HuH-7.5 (cell line): ENCODE data around the gene MTMR12.
A peak's percentile ranks its signal among the peaks of the same experiment; 100 is the strongest.

ENCODE experiments used
- DNase-seq: peaks from one replicate; pipeline ENCODE4 v3.0.0; 2011; ENCODE audit warnings: low spot score

The MTMR12 gene

GRCh38 chr5:32274548-32275395, 38.0 kb downstream of the MTMR12 start:
- DNase-seq: no peak

GRCh38 chr5:32273821-32274220, 38.9 kb downstream of the MTMR12 start:
- no peak for DNase-seq

GRCh38 chr5:32272746-32273145, 40.0 kb downstream of the MTMR12 start:
- DNase-seq: no peak

- no peak for DNase-seq
Measured at GRCh38 chr5:32270946-32271345, 41.8 kb downstream of the MTMR12 start.

- no peak for DNase-seq
Measured at GRCh38 chr5:32270178-32270577, 42.6 kb downstream of the MTMR12 start.

GRCh38 chr5:32265902-32266301, 46.8 kb downstream of the MTMR12 start:
- DNase-seq: no peak

GRCh38 chr5:32264957-32265572, 47.7 kb downstream of the MTMR12 start:
- DNase-seq: no peak

GRCh38 chr5:32263684-32264083, 49.1 kb downstream of the MTMR12 start:
- no peak for DNase-seq

GRCh38 chr5:32261198-32261597, 51.5 kb downstream of the MTMR12 start:
- DNase-seq: no peak

- no peak for DNase-seq
Measured at GRCh38 chr5:32259033-32259432, 53.7 kb downstream of the MTMR12 start.

- no peak for DNase-seq
Measured at GRCh38 chr5:32258424-32258823, 54.3 kb downstream of the MTMR12 start.

- DNase-seq: no peak
Measured at GRCh38 chr5:32255540-32255900, 57.2 kb downstream of the MTMR12 start.

GRCh38 chr5:32254881-32255539, 57.7 kb downstream of the MTMR12 start:
- DNase-seq: no peak

GRCh38 chr5:32251871-32252458, 60.8 kb downstream of the MTMR12 start:
- no peak for DNase-seq

GRCh38 chr5:32249668-32250067, 63.1 kb downstream of the MTMR12 start:
- DNase-seq: no peak

GRCh38 chr5:32245742-32246141, 67.0 kb downstream of the MTMR12 start:
- DNase-seq: no peak

- no peak for DNase-seq
Measured at GRCh38 chr5:32244017-32244416, 68.7 kb downstream of the MTMR12 start.

- DNase-seq: no peak
Measured at GRCh38 chr5:32241034-32241783, 71.5 kb downstream of the MTMR12 start.

- DNase-seq: no peak
Measured at GRCh38 chr5:32239385-32239784, 73.4 kb downstream of the MTMR12 start.

GRCh38 chr5:32233696-32234447, 78.9 kb downstream of the MTMR12 start:
- DNase-seq: peak; percentile 40

- no peak for DNase-seq
Measured at GRCh38 chr5:32233220-32233695, 79.5 kb downstream of the MTMR12 start.
